CD4-positive, alpha-beta memory T cell (primary cell): ENCODE data around the gene NDUFC1. TPM values are rescaled to one million over a fixed set of nuclear protein-coding genes. Genes with fewer than 3 reads are reported as not detected.
A peak's percentile ranks its signal among the peaks of the same experiment; 100 is the strongest.

Experiments used
- CTCF ChIA-PET: fragments of 350-600 bp; sonication (Branson Sonifier 250); formaldehyde crosslinking; loops from one replicate; lab custom pipeline; 2021; ENCODE audit warnings: inconsistent platforms; ENCODE audit not compliant: partially characterized antibody; lab: Charles Lee
- POLR2A ChIA-PET: fragments of 350-600 bp; sonication (Branson Sonifier 250); formaldehyde crosslinking; loops from one replicate; lab custom pipeline; 2021; ENCODE audit not compliant: partially characterized antibody; lab: Charles Lee
- DNase-seq, 5 donors: peaks; one replicate each; pipeline versions ENCODE4 v3.0.0 to v3.0.0-alpha.2; 2020 to 2022; ENCODE audit warnings: mixed read lengths in 1 of 5
- H3K27ac ChIP-seq: one replicate; pipeline ENCODE4 v1.7.0; 2013; ENCODE audit warnings: low read depth, low read length
- H3K27me3 ChIP-seq: 2 replicates; pipeline ENCODE4 v1.7.0; 2013; ENCODE audit warnings: mild to moderate bottlenecking, low read length, moderate library complexity; ENCODE audit not compliant: insufficient read depth
- H3K36me3 ChIP-seq: 2 replicates; pipeline ENCODE4 v1.7.0; 2013; ENCODE audit warnings: mild to moderate bottlenecking, low read length, moderate library complexity; ENCODE audit not compliant: insufficient read depth
- H3K4me1 ChIP-seq: 2 replicates; pipeline ENCODE4 v1.7.0; 2013; ENCODE audit warnings: mild to moderate bottlenecking, low read length, moderate library complexity; ENCODE audit not compliant: insufficient read depth
- H3K4me3 ChIP-seq, 2 donors: one replicate each; pipeline ENCODE4 v1.7.0; 2013; ENCODE audit warnings: low read length in 2 of 2, mild to moderate bottlenecking in 1 of 2
- H3K9me3 ChIP-seq, 2 donors: one replicate each; pipeline ENCODE4 v1.7.0; 2013; ENCODE audit warnings: low read length in 2 of 2, control low read depth in 1 of 2; ENCODE audit not compliant: control insufficient read depth in 1 of 2
- H3K27ac Mint-ChIP-seq, 7 donors: one replicate each; pipeline ENCODE4 v1.8.0; 2020 to 2021; ENCODE audit warnings: mixed read lengths in 7 of 7, mild to moderate bottlenecking in 6 of 7, inconsistent platforms in 3 of 7, moderate library complexity in 3 of 7
- H3K27me3 Mint-ChIP-seq, 2 donors: one replicate each; pipeline ENCODE4 v1.8.0; 2020 to 2021; ENCODE audit warnings: mixed read lengths in 2 of 2
- H3K36me3 Mint-ChIP-seq, 2 donors: one replicate each; pipeline ENCODE4 v1.8.0; 2020 to 2021; ENCODE audit warnings: mixed read lengths in 2 of 2, inconsistent platforms in 1 of 2, mild to moderate bottlenecking in 1 of 2
- H3K4me1 Mint-ChIP-seq, 4 donors: one replicate each; pipeline ENCODE4 v1.8.0; 2020 to 2021; ENCODE audit warnings: mixed read lengths in 4 of 4, mild to moderate bottlenecking in 1 of 4
- H3K4me3 Mint-ChIP-seq, 8 donors: one replicate each; pipeline ENCODE4 v1.8.0; 2020 to 2021; ENCODE audit warnings: mixed read lengths in 8 of 8, mild to moderate bottlenecking in 7 of 8, moderate library complexity in 6 of 8, inconsistent platforms in 3 of 8
- H3K9me3 Mint-ChIP-seq, 8 donors: one replicate each; pipeline ENCODE4 v1.8.0; 2020 to 2021; ENCODE audit warnings: mixed read lengths in 8 of 8, mild to moderate bottlenecking in 5 of 8, inconsistent platforms in 3 of 8, moderate library complexity in 1 of 8
- intact Hi-C: fragments of 100-400 bp; cut with micrococcal nuclease; formaldehyde crosslinking; loops from one replicate; pipeline ENCODE4 v1.15.1; 2023
- polyA plus RNA-seq, 2 donors: library from polyadenylated mRNA; unstranded; fragments of 300-500 nt; fragmentation: Illumina TruSeq; gene quantifications; one replicate each; pipeline ENCODE4 v1.2.3, GENCODE V29; 2021
- total RNA-seq, 2 experiments: library from RNA; stranded (reverse); gene quantifications; one replicate each; pipeline ENCODE4 v1.2.3, GENCODE V29; 2021

The NDUFC1 gene
- total and polyA plus RNA-seq, 4 experiments from 2014 or later = 29.6 to 154 (median 77.9) TPM

GRCh38 chr4:139300431-139301112 lies 1.7 kb downstream of the NDUFC1 start:
- Mint-ChIP-seq H3K27me3 (no peaks in the 10 kb centered on the region), H3K4me3 (peak overlapping the region; percentile 96 to 100 (median 99)), H3K36me3 (peaks cover 9 to 29% of the 10 kb centered on the region in 2 donors), H3K27ac (peak overlapping the region; percentile 94 to 100 (median 99)), H3K9me3 (peaks cover 0 to 2% (median 0%) of the 10 kb centered on the region in 8 donors), H3K4me1 (peaks cover 26 to 73% (median 44%) of the 10 kb centered on the region in 4 donors)
- Histone ChIP-seq H3K36me3 (peaks cover 4% of the 10 kb centered on the region), H3K4me3 (peak overlapping the region; percentile 69 to 94), H3K27ac (peak overlapping the region; percentile 98), H3K27me3 (no peaks in the 10 kb centered on the region), H3K4me1 (peaks cover 54% of the 10 kb centered on the region), H3K9me3 (no peaks in the 10 kb centered on the region)
- CTCF ChIA-PET = interaction anchor here (0.8 to 4.0 kb wide), 10 partner anchors 8 to 270 kb away, joined by 3 to 25 read pairs (median 4); no protein-coding TSS in a partner anchor
- peak in 2 of 5 donors; percentile 6 to 61 for DNase-seq
- intact Hi-C loops = loop anchor here (1.0 to 5.0 kb wide), 8 partner anchors 32 to 1072 kb away; partner anchors contain the start of genes MAML3, NOCT, SCOC and SETD7
- POLR2A ChIA-PET = interaction anchor here (0.7 to 4.7 kb wide), 27 partner anchors 9 to 285 kb away, joined by 3 to 50 read pairs (median 5); partner anchors contain the start of genes ELF2, NOCT, RAB33B and SETD7

DNA sequence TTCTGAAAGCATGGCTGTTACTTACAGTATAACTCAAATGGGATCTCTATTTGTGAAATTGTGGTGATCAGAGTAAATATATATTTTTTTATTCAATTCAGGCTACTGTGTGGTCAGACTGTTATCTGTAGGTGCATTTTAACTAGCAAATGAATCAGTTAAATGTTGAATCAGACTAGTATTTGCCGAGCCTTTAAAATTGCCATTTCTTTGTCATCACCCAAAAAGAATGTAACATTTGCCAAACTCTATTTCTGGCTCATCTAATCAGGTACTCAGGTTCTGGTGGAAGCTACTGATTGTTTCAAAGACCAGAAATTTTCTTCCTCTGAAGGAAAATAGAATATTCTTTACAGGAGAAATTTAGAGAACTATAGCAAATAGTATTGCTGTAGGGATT lies 2.7 kb downstream of the NDUFC1 start:
- Mint-ChIP-seq H3K4me3 (peak overlapping the region in 1 of 8 donors; percentile 100), H3K27me3 (no peaks in the 10 kb centered on the region), H3K27ac (peak overlapping the region in 3 of 7 donors; percentile 94 to 99 (median 99)), H3K9me3 (no peaks in the 10 kb centered on the region), H3K4me1 (peaks cover 26 to 71% (median 41%) of the 10 kb centered on the region in 4 donors), H3K36me3 (peaks cover 0 to 30% of the 10 kb centered on the region in 2 donors)
- Histone ChIP-seq H3K36me3 (no peaks in the 10 kb centered on the region), H3K27me3 (no peaks in the 10 kb centered on the region), H3K4me3 (no peak overlapping the region), H3K9me3 (no peaks in the 10 kb centered on the region), H3K27ac (peak overlapping the region; percentile 98), H3K4me1 (peaks cover 47% of the 10 kb centered on the region)
- CTCF ChIA-PET = interaction anchor here (1.3 to 4.0 kb wide), 4 partner anchors 12 to 269 kb away, joined by 3 to 25 read pairs (median 18); no protein-coding TSS in a partner anchor
- POLR2A ChIA-PET = interaction anchor here (0.8 to 4.7 kb wide), 7 partner anchors 9 to 216 kb away, joined by 3 to 50 read pairs (median 12); partner anchors contain the start of gene ELF2
- no peak for DNase-seq
- intact Hi-C loops = loop anchor here (5.0 kb wide), 1 partner anchor 1223 kb away; the partner anchor contains the start of gene ELMOD2

DNA sequence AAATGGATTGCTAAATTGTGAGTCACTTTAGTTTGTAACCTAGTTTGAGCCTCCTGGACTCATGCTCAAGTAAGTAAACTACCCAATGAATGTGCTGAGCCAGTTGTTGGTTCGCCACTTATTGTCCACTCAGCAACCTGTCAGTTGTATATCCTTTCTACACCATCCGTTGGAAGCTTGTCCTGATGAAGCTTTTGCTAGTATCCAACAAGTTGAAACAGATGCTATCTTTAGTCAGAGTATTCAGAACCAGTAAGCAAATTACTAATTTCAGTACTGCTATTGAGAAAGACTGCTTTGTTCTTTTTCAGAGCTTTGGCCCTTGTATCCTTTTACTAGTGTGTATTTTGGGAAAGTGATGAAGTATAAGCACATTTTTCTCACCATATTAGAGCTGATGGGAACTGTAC lies 5.3 kb downstream of the NDUFC1 start:
- Mint-ChIP-seq H3K4me1 (peaks cover 20 to 52% (median 31%) of the 10 kb centered on the region in 4 donors), H3K9me3 (no peaks in the 10 kb centered on the region), H3K4me3 (peak overlapping the region in 1 of 8 donors; percentile 25), H3K36me3 (peaks cover 10 to 34% of the 10 kb centered on the region in 2 donors), H3K27me3 (no peaks in the 10 kb centered on the region), H3K27ac (peak overlapping the region in 2 of 7 donors; percentile 65 to 96)
- peaks cover 45% of the 10 kb centered on the region for H3K4me1 ChIP-seq
- H3K27ac ChIP-seq = no peak overlapping the region
- ChIA-PET CTCF (interaction anchor here (1.1 to 4.0 kb wide), 12 partner anchors 8 to 266 kb away, joined by 3 to 76 read pairs (median 14); partner anchors contain the start of gene ELF2), POLR2A (interaction anchor here (0.9 to 3.9 kb wide), 6 partner anchors 16 to 214 kb away, joined by 3 to 27 read pairs (median 4); partner anchors contain the start of gene ELF2)
- H3K36me3 ChIP-seq = peaks cover 14% of the 10 kb centered on the region
- DNase-seq = no peak
- no peaks in the 10 kb centered on the region for H3K27me3 ChIP-seq
- intact Hi-C loops = loop anchor here (5.0 kb wide), 1 partner anchor 1225 kb away; the partner anchor contains the start of gene ELMOD2
- no peak overlapping the region for H3K4me3 ChIP-seq
- no peaks in the 10 kb centered on the region for H3K9me3 ChIP-seq

GRCh38 chr4:139295942-139296299 lies 6.4 kb downstream of the NDUFC1 start:
- Mint-ChIP-seq H3K4me1 (peaks cover 18 to 43% (median 29%) of the 10 kb centered on the region in 4 donors), H3K9me3 (no peaks in the 10 kb centered on the region), H3K27me3 (no peaks in the 10 kb centered on the region), H3K27ac (peak overlapping the region; percentile 93 to 99 (median 97)), H3K4me3 (peak overlapping the region; percentile 86 to 99 (median 94)), H3K36me3 (peaks cover 14 to 28% of the 10 kb centered on the region in 2 donors)
- no peaks in the 10 kb centered on the region for H3K27me3 ChIP-seq
- POLR2A ChIA-PET = interaction anchor here (0.6 to 3.9 kb wide), 19 partner anchors 10 to 266 kb away, joined by 3 to 27 read pairs (median 4); partner anchors contain the start of genes ELF2, MGARP, RAB33B and SETD7
- peaks cover 45% of the 10 kb centered on the region for H3K4me1 ChIP-seq
- peaks cover 15% of the 10 kb centered on the region for H3K36me3 ChIP-seq
- CTCF ChIA-PET = interaction anchor here (0.6 to 4.0 kb wide), 53 partner anchors 9 to 276 kb away, joined by 3 to 76 read pairs (median 4); partner anchors contain the start of gene ELF2
- no peak for DNase-seq
- H3K27ac ChIP-seq = peak overlapping the region; percentile 86
- intact Hi-C loops = loop anchor here (1.0 to 5.0 kb wide), 5 partner anchors 30 to 1226 kb away; partner anchors contain the start of gene ELMOD2
- no peak overlapping the region for H3K4me3 ChIP-seq
- H3K9me3 ChIP-seq = no peaks in the 10 kb centered on the region

DNA sequence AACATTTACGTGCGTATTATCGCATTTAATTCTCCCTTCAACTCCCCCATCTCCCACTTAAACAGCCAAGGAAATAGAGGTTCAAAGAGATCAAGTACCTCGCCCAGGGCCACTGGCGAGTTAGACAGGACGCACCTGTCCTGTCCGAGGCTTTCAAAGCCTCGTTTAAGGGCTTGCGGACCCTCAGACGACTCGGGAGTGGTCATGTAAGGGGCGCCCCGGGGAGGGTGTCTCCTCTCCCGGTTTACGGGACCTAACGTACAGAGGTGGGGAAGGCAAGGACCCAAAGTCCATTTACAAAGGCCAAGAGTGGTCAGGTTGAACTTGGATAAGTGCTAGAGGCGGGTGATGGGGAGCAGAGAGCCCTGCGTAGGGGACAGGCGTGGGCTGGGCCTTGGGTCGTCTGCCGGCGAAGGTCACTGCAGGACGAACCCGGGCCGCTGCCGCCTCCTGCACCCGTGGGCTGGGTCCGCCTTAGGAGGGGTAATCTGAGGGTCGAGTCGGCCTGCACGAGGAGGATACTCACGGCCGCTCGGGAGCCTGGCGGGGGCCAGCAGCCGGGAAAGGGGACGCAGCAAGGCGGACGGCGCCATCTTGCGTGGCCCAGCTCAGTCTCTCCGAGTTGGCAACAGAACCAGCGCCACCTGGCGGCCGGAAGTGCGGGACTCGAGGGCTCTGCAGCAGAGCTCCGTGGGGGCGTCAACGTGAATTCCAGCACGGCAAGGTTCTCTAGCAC lies 6.9 kb downstream of the NDUFC1 start:
- Histone ChIP-seq H3K36me3 (peaks cover 15% of the 10 kb centered on the region), H3K27me3 (no peaks in the 10 kb centered on the region), H3K27ac (peak overlapping the region; percentile 86), H3K9me3 (no peaks in the 10 kb centered on the region), H3K4me3 (peak overlapping the region; percentile 84 to 92), H3K4me1 (peaks cover 40% of the 10 kb centered on the region)
- intact Hi-C loops = loop anchor here (1.0 to 5.0 kb wide), 5 partner anchors 29 to 1227 kb away; partner anchors contain the start of gene ELMOD2
- peak; percentile 90 to 96 (median 94) for DNase-seq
- H3K9me3 Mint-ChIP-seq = no peaks in the 10 kb centered on the region
- peak overlapping the region; percentile 93 to 99 (median 97) for H3K27ac Mint-ChIP-seq
- peak overlapping the region; percentile 86 to 99 (median 94) for H3K4me3 Mint-ChIP-seq
- CTCF ChIA-PET = interaction anchor here (0.6 to 4.0 kb wide), 52 partner anchors 10 to 275 kb away, joined by 3 to 76 read pairs (median 4); partner anchors contain the start of gene ELF2
- H3K4me1 Mint-ChIP-seq = peaks cover 14 to 38% (median 25%) of the 10 kb centered on the region in 4 donors
- peaks cover 14 to 26% of the 10 kb centered on the region in 2 donors for H3K36me3 Mint-ChIP-seq
- POLR2A ChIA-PET = interaction anchor here (0.6 to 3.9 kb wide), 16 partner anchors 10 to 370 kb away, joined by 3 to 27 read pairs (median 5); partner anchors contain the start of genes ELF2, MGARP, MGST2 and RAB33B
- no peaks in the 10 kb centered on the region for H3K27me3 Mint-ChIP-seq

DNA sequence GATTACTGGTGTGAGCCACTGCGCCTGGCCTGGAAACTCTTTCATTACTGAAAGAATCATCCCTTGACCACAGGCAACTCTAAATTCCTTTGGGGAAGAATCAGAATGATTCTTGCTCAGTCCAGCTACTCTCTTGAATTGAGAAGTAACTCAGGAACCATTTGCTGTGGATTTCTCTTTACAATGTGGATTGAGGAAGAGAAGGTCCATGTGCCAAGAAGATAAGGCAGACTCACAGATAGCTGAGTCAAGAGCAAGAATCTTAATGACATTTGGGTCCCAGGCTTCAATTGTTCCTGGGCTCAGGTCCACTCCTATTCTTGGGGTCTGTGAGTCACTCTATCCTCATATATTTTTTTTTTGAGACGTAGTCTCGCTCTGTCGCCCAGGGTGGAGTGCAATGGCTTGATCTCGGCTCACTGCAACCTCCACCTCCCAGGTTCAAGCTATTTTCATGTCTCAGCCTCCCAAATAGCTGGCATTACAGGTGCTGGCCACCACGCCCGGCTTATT lies 16.0 kb downstream of the NDUFC1 start:
- Mint-ChIP-seq H3K4me1 (no peaks in the 10 kb centered on the region), H3K27me3 (peaks cover 0 to 1% of the 10 kb centered on the region in 2 donors), H3K4me3 (no peak overlapping the region), H3K9me3 (peaks cover 0 to 12% (median 9%) of the 10 kb centered on the region in 8 donors), H3K27ac (no peak overlapping the region), H3K36me3 (peaks cover 33 to 35% of the 10 kb centered on the region in 2 donors)
- H3K27me3 ChIP-seq = no peaks in the 10 kb centered on the region
- no peak overlapping the region for H3K27ac ChIP-seq
- H3K9me3 ChIP-seq = no peaks in the 10 kb centered on the region
- no peaks in the 10 kb centered on the region for H3K4me1 ChIP-seq
- no peak for DNase-seq
- POLR2A ChIA-PET = interaction anchor here (1.0 kb wide), 1 partner anchor 14 kb away, joined by 4 read pairs; no protein-coding TSS in a partner anchor
- H3K4me3 ChIP-seq = no peak overlapping the region
- peaks cover 4% of the 10 kb centered on the region for H3K36me3 ChIP-seq
- CTCF ChIA-PET = interaction anchor here (6.5 kb wide), 1 partner anchor 10 kb away, joined by 37 read pairs; no protein-coding TSS in a partner anchor
- intact Hi-C loops = no loop called here
